A549 (cell line): ENCODE data around the gene GRID2.

ENCODE experiments used
- CEBPB ChIP-seq, 2 experiments: fragments of >200 bp in 1 of 2; sonication (Bioruptor Twin) in 1 of 2; formaldehyde crosslinking in 1 of 2; IDR thresholded peaks; 2 replicates each; pipeline ENCODE4 v1.6.1; 2012 to 2016
- EP300 ChIP-seq, 2 experiments: fragments of >200 bp; sonication (Bioruptor Twin); formaldehyde crosslinking; IDR thresholded peaks; 2 replicates in 1 of 2; 3 replicates in 1 of 2; pipeline ENCODE4 v1.6.1; 2016 to 2017
- JUN ChIP-seq, 2 experiments: fragments of >200 bp; sonication (Bioruptor Twin); formaldehyde crosslinking; IDR thresholded peaks; 2 replicates in 1 of 2; 3 replicates in 1 of 2; pipeline ENCODE4 v1.6.1; 2016 to 2017
- MAFK ChIP-seq: fragments of 450-650 bp; IDR thresholded peaks from 2 replicates; pipeline ENCODE4 v1.6.1; 2014; ENCODE audit not compliant: partially characterized antibody
- POLR2A ChIP-seq: IDR thresholded peaks from 2 replicates; pipeline ENCODE4 v1.6.1; 2012; ENCODE audit warnings: mild to moderate bottlenecking, low read length
- RAD21 ChIP-seq, 2 experiments: fragments of >200 bp in 1 of 2; sonication (Bioruptor Twin) in 1 of 2; formaldehyde crosslinking in 1 of 2; IDR thresholded peaks in 1 of 2; conservative IDR thresholded peaks in 1 of 2; 2 replicates in 1 of 2; 3 replicates in 1 of 2; pipeline ENCODE4 v1.6.1; 2012 to 2018; ENCODE audit warnings: inconsistent platforms in 1 of 2
- TF ChIP-seq, protein P1 (sequence below): fragments of >200 bp; sonication (Bioruptor Twin); formaldehyde crosslinking; IDR thresholded peaks from 3 replicates; pipeline ENCODE4 v1.5.1; 2016
- TF ChIP-seq, protein P2 (sequence below): fragments of 450-650 bp; IDR thresholded peaks from 2 replicates; pipeline ENCODE4 v1.6.1; 2014; ENCODE audit warnings: antibody characterized with exemption

DNA sequence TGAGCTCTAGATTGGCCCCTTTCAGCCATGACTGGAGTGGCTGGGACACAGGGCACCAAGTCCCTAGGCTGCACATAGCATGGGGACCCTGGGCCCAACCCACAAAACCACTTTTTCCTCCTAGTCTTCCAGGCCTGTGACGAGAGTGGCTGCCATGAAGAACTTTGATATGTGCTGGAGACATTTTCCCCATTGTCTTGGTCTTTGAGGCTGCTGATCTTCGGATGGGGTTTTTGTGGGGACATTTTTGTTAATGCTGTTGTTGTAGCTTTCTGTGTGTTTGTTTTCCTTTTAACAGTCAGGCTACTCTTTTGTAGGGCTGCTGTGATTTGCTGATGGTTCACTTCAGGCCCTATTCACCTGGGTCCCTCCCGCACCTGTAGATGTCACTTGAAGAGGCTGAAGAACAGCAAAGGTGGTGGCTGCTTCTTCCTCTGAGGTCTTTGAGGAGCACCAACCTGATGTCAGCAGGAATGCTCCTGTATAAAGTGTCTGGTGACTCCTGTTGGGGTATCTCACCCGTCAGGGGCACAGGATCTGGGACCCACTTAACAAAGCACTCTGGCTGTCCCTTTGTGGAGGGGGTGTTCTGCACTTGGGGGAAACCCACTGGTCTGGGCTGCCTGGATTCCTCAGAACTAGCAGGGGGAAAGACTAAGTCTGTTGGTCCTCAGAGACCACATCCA, 49.6 kb upstream of the GRID2 start:
- TF ChIP-seq RAD21 (conservative IDR thresholded peaks at IDR 0.05 in 1 of 2, IDR thresholded peaks at IDR 0.05 in 1 of 2) (no peak), MAFK (no peak), CEBPB (IDR thresholded peaks at IDR 0.05) (no peak), EP300 (IDR thresholded peaks at IDR 0.05) (no peak), JUN (IDR thresholded peaks at IDR 0.05) (no peak), POLR2A (no peak)
- TF ChIP-seq, protein P1, sequence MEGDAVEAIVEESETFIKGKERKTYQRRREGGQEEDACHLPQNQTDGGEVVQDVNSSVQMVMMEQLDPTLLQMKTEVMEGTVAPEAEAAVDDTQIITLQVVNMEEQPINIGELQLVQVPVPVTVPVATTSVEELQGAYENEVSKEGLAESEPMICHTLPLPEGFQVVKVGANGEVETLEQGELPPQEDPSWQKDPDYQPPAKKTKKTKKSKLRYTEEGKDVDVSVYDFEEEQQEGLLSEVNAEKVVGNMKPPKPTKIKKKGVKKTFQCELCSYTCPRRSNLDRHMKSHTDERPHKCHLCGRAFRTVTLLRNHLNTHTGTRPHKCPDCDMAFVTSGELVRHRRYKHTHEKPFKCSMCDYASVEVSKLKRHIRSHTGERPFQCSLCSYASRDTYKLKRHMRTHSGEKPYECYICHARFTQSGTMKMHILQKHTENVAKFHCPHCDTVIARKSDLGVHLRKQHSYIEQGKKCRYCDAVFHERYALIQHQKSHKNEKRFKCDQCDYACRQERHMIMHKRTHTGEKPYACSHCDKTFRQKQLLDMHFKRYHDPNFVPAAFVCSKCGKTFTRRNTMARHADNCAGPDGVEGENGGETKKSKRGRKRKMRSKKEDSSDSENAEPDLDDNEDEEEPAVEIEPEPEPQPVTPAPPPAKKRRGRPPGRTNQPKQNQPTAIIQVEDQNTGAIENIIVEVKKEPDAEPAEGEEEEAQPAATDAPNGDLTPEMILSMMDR = no peak
- TF ChIP-seq, protein P2, sequence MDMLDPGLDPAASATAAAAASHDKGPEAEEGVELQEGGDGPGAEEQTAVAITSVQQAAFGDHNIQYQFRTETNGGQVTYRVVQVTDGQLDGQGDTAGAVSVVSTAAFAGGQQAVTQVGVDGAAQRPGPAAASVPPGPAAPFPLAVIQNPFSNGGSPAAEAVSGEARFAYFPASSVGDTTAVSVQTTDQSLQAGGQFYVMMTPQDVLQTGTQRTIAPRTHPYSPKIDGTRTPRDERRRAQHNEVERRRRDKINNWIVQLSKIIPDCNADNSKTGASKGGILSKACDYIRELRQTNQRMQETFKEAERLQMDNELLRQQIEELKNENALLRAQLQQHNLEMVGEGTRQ = no peak
